Esophagus squamous epithelium (tissue), 4 donors: Measurements from ENCODE around the gene ZMYND10.

Source experiments
- POLR2A ChIP-seq, 4 donors: fragments of 450-650 bp; IDR thresholded peaks; one replicate each; pipeline ENCODE4 v1.6.1; 2017; ENCODE audit warnings: antibody characterized with exemption in 4 of 4, mild to moderate bottlenecking in 4 of 4, moderate library complexity in 3 of 4
- TF ChIP-seq, protein P1 (sequence below), 6 experiments: fragments of 450-650 bp in 4 of 6; fragments of 200-600 bp in 2 of 6; sonication (generic) in 2 of 6; IDR thresholded peaks; one replicate each; pipeline ENCODE4 v1.5.1; 2016 to 2019; ENCODE audit warnings: antibody characterized with exemption in 6 of 6, mild to moderate bottlenecking in 4 of 6, moderate library complexity in 4 of 6

- TF ChIP-seq, protein P1, sequence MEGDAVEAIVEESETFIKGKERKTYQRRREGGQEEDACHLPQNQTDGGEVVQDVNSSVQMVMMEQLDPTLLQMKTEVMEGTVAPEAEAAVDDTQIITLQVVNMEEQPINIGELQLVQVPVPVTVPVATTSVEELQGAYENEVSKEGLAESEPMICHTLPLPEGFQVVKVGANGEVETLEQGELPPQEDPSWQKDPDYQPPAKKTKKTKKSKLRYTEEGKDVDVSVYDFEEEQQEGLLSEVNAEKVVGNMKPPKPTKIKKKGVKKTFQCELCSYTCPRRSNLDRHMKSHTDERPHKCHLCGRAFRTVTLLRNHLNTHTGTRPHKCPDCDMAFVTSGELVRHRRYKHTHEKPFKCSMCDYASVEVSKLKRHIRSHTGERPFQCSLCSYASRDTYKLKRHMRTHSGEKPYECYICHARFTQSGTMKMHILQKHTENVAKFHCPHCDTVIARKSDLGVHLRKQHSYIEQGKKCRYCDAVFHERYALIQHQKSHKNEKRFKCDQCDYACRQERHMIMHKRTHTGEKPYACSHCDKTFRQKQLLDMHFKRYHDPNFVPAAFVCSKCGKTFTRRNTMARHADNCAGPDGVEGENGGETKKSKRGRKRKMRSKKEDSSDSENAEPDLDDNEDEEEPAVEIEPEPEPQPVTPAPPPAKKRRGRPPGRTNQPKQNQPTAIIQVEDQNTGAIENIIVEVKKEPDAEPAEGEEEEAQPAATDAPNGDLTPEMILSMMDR (IDR thresholded peaks at IDR 0.05) = peak in 2 of 6 experiments; percentile 9 to 46
- TF ChIP-seq POLR2A (IDR thresholded peaks at IDR 0.05) = peak in 3 of 4 donors; percentile 51 to 81 (median 76)
Observed at GRCh38 chr3:50292159-50293078, 53.1 kb downstream of the ZMYND10 start, which contains the start of gene IFRD2.
